Measurements from ENCODE around the gene GOLGA6L7. TPM values are rescaled to one million over a fixed set of nuclear protein-coding genes. Genes with fewer than 3 reads are reported as not detected.
"Not testable (repeated sequence)": the region's sequence is repeated elsewhere in the genome, so short reads cannot be mapped to it uniquely, and the experiment has no call there.

The GOLGA6L7 gene, protein sequence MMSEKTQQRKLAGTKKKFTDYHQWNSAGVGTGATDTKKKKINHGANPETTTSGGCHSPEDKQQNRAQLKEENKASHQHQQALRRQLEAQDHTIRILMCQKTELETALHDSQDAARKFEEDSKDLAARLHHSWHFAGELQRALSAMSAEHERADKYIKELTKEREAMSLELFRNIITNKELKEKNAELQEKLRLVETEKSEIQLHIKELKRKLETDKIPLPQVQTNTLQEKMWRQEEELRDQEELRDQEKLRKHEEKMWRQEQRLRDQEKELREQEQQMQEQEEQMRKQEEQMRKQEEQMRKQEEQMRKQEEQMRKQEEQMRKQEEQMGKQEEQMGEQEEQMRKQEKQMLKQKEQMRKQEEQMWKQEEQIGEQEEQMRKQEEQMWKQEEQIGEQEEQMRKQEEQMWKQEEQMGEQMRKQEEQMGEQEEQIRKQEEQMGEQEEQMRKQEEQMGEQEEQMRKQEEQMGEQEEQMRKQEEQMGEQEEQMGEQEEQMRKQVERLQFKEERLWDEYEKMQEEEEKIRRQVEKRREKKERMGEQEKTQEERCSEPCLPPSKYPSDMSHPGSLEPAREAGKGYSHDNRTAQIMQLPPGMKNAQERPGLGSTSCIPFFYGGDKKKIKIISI
- total RNA-seq (not detected), total RNA-seq (0 to 0.23 (median 0) reads per million in 172 experiments)
- 0.04 TPM for polyA plus RNA-seq (2013, experiment 1 of 2)
- 0.04 TPM for polyA plus RNA-seq (2013, experiment 2 of 2)

DNA sequence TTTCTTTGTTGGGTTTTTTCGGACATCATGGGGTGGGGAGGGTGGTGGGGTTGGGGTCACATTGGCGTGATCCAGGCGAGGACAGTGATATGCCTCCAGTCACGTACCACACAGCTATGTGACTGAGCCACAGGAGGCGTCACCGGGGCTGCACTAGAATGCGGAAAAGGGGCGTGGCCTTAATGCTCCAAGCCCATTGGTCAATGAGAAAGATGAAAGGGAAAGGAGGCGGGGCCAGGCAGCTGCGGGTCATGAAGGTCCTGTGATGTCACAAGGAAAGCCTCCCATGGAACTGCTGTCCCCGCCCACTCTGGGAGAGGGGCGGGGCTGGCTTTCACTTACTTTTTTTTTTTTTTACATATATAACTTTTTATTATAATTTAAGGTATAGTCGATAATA lies at the start of gene GOLGA6L7:
Gene GOLGA6L7, minus strand, starts transcription at position 124 of the 400 bp plus-strand sequence. Its CDS starts 95 bp downstream, at position 29.
- CTCF ChIA-PET; H3K36me3 ChIP-seq (ENCODE audit: insufficient read depth, low read length): not testable (repeated sequence)
- peak in 1 of 14 experiments; percentile 27 for DNase-seq

DNA sequence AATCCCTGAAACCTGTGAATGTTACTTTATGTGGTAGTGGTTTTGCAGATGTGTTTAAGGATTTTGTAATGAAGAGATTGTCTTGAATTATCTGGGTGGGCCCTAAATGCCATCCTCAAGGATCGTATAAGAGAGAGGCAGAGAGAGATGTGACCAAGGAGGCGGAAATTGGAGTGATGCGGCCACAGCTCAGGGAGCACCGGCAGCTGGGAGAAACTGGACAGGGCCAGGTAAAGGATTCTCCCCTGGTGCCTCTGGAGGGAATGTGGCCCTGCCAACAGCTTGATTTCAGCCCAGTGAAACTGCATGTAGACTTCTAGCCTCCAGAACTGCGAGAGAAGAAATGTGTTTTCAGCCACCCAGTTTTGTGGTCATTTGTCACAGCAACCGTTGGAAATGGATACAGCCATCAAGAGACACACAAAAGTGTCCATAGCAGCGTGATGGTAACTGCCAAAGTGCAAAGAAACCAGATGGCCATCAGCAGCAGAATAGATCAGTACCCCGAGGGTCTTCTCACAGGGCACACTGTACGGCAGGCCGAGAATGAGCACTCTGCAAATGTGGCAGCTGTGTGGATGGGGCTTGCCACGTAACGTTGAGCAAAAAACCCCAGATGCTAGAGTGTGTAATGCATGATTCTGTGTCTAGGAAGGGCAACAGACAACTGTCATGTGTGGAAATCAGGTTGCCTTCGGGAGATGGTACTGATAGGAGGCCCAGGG lies 49.6 kb upstream of the GOLGA6L7 start:
- H3K4me3 Mint-ChIP-seq = no peak overlapping the region
- CTCF ChIA-PET = interaction anchor here (0.7 kb wide), 1 partner anchor 55 kb away, joined by 3 read pairs; no protein-coding TSS in a partner anchor
- POLR2A ChIA-PET = no interaction called here
- H3K4me1 ChIP-seq (ENCODE audit: insufficient read depth, low read length) = peaks cover 42% of the 10 kb centered on the region
- TF ChIP-seq, protein P1, sequence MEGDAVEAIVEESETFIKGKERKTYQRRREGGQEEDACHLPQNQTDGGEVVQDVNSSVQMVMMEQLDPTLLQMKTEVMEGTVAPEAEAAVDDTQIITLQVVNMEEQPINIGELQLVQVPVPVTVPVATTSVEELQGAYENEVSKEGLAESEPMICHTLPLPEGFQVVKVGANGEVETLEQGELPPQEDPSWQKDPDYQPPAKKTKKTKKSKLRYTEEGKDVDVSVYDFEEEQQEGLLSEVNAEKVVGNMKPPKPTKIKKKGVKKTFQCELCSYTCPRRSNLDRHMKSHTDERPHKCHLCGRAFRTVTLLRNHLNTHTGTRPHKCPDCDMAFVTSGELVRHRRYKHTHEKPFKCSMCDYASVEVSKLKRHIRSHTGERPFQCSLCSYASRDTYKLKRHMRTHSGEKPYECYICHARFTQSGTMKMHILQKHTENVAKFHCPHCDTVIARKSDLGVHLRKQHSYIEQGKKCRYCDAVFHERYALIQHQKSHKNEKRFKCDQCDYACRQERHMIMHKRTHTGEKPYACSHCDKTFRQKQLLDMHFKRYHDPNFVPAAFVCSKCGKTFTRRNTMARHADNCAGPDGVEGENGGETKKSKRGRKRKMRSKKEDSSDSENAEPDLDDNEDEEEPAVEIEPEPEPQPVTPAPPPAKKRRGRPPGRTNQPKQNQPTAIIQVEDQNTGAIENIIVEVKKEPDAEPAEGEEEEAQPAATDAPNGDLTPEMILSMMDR (IDR thresholded peaks at IDR 0.05) = no peak
- DNase-seq (no peak), ATAC-seq (ENCODE audit: poor library complexity) (no peak)
- no peaks in the 10 kb centered on the region for H3K27me3 Mint-ChIP-seq
- no peaks in the 10 kb centered on the region for H3K9me3 ChIP-seq (ENCODE audit: control insufficient read depth in 1 of 2, insufficient read depth in 1 of 2, low read length in 2 of 2)
- no peaks in the 10 kb centered on the region for H3K36me3 ChIP-seq (ENCODE audit: insufficient read depth, low read length)
- peaks cover 17% of the 10 kb centered on the region for H3K36me3 Mint-ChIP-seq (ENCODE audit: low read depth)
- H3K9me3 Mint-ChIP-seq = no peaks in the 10 kb centered on the region
- H3K27ac ChIP-seq (ENCODE audit: low read depth in 1 of 2, low read length in 2 of 2) = no peak overlapping the region
- no peaks in the 10 kb centered on the region for H3K27me3 ChIP-seq (ENCODE audit: control insufficient read depth in 1 of 2, insufficient read depth in 2 of 2, low read length in 2 of 2)
- peak overlapping the region; percentile 2 for H3K27ac Mint-ChIP-seq
- intact Hi-C loops (cut with DNase I, micrococcal nuclease) = no loop called here
- no peak overlapping the region for H3K4me3 ChIP-seq (ENCODE audit: low read length)
- H3K4me1 Mint-ChIP-seq (ENCODE audit: low read depth) = peaks cover 76% of the 10 kb centered on the region

More for the DNA sequence above, at the start of gene GOLGA6L7:
- ATAC-seq (ENCODE audit: poor library complexity); H3K4me1 Mint-ChIP-seq (ENCODE audit: low read depth); H3K27me3 Mint-ChIP-seq; H3K4me3 ChIP-seq (ENCODE audit: low read length); H3K27ac Mint-ChIP-seq; H3K9me3 Mint-ChIP-seq; H3K27me3 ChIP-seq (ENCODE audit: control insufficient read depth in 1 of 2, insufficient read depth in 2 of 2, low read length in 2 of 2); H3K4me1 ChIP-seq (ENCODE audit: insufficient read depth, low read length); POLR2A ChIA-PET; H3K27ac ChIP-seq (ENCODE audit: low read depth in 1 of 2, low read length in 2 of 2); H3K36me3 Mint-ChIP-seq (ENCODE audit: low read depth); intact Hi-C loops (cut with DNase I, micrococcal nuclease); H3K4me3 Mint-ChIP-seq; H3K9me3 ChIP-seq (ENCODE audit: control insufficient read depth in 1 of 2, insufficient read depth in 1 of 2, low read length in 2 of 2): not testable (repeated sequence)

DNA sequence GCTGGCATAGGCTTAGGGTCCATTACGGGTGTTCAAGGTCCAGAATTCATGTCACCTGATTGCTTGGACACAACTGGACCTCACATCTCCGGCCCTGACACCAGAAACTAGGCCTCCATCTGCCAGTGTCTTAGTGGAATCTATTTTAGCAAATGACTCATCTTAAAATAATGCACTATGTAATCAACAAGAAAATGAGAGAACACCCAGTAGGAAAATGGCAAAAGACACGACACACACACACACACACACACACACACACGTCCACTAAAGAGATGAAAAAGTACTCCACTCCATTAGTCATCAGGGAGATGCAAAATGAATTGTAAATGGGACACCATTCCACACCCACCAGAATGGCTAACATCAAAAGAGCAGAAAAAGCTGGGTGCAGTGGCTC lies 48.5 kb upstream of the GOLGA6L7 start:
- Mint-ChIP-seq H3K27me3 (no peaks in the 10 kb centered on the region), H3K36me3 (ENCODE audit: low read depth) (peaks cover 17% of the 10 kb centered on the region), H3K9me3 (no peaks in the 10 kb centered on the region), H3K4me3 (no peak overlapping the region), H3K27ac (no peak overlapping the region), H3K4me1 (ENCODE audit: low read depth) (peaks cover 75% of the 10 kb centered on the region)
- intact Hi-C loops (cut with DNase I, micrococcal nuclease) = no loop called here
- CTCF ChIA-PET = no interaction called here
- H3K4me3 ChIP-seq (ENCODE audit: low read length) = no peak overlapping the region
- no peaks in the 10 kb centered on the region for H3K9me3 ChIP-seq (ENCODE audit: control insufficient read depth in 1 of 2, insufficient read depth in 1 of 2, low read length in 2 of 2)
- POLR2A ChIA-PET = no interaction called here
- TF ChIP-seq, protein P1 (IDR thresholded peaks at IDR 0.05) = no peak
- H3K27me3 ChIP-seq (ENCODE audit: control insufficient read depth in 1 of 2, insufficient read depth in 2 of 2, low read length in 2 of 2) = no peaks in the 10 kb centered on the region
- no peak overlapping the region for H3K27ac ChIP-seq (ENCODE audit: low read depth in 1 of 2, low read length in 2 of 2)
- H3K36me3 ChIP-seq (ENCODE audit: insufficient read depth, low read length) = no peaks in the 10 kb centered on the region
- ATAC-seq (ENCODE audit: poor library complexity) (no peak), DNase-seq (no peak)
- peaks cover 44% of the 10 kb centered on the region for H3K4me1 ChIP-seq (ENCODE audit: insufficient read depth, low read length)

Measured in CD4-positive, alpha-beta T cell (primary cell).